Suprapubic skin (tissue), 4 donors: Measurements from ENCODE around the gene HEATR9. TPM values are rescaled to one million over a fixed set of nuclear protein-coding genes. Genes with fewer than 3 reads are reported as not detected.
"Not testable (repeated sequence)": the region's sequence is repeated elsewhere in the genome, so short reads cannot be mapped to it uniquely, and the experiment has no call there.

Experiments
- DNase-seq, 2 donors: peaks; one replicate each; pipeline ENCODE4 v3.0.0-alpha.2; 2019; ENCODE audit warnings: low spot score in 2 of 2
- H3K27ac ChIP-seq: fragments of 200-600 bp; sonication (generic); one replicate; pipeline ENCODE4 v1.5.1; 2019
- H3K27me3 ChIP-seq: fragments of 200-600 bp; sonication (generic); one replicate; pipeline ENCODE4 v1.5.1; 2019
- H3K36me3 ChIP-seq: fragments of 200-600 bp; sonication (generic); one replicate; pipeline ENCODE4 v1.5.1; 2019
- H3K4me1 ChIP-seq: fragments of 200-600 bp; sonication (generic); one replicate; pipeline ENCODE4 v1.5.1; 2019
- H3K4me3 ChIP-seq: fragments of 200-600 bp; sonication (generic); one replicate; pipeline ENCODE4 v1.5.1; 2019; ENCODE audit warnings: mild to moderate bottlenecking
- H3K9me3 ChIP-seq: fragments of 200-600 bp; sonication (generic); one replicate; pipeline ENCODE4 v1.5.1; 2019
- CTCF ChIP-seq, 2 donors: fragments of 200-600 bp in 1 of 2; fragments of 450-650 bp in 1 of 2; sonication (generic) in 1 of 2; IDR thresholded peaks; one replicate each; pipeline ENCODE4 v1.5.1; 2016 to 2019; ENCODE audit warnings: antibody characterized with exemption in 2 of 2, mild to moderate bottlenecking in 1 of 2, moderate library complexity in 1 of 2
- EP300 ChIP-seq: sonication (generic); formaldehyde crosslinking; IDR thresholded peaks from one replicate; pipeline ENCODE4 v1.6.1; 2017; ENCODE audit warnings: antibody characterized with exemption
- POLR2A ChIP-seq, 2 donors: fragments of 450-650 bp; IDR thresholded peaks; one replicate each; pipeline ENCODE4 v1.6.1; 2017; ENCODE audit warnings: antibody characterized with exemption in 2 of 2, mild to moderate bottlenecking in 2 of 2, moderate library complexity in 2 of 2
- POLR2AphosphoS5 ChIP-seq, 3 donors: sonication (generic); formaldehyde crosslinking; IDR thresholded peaks; one replicate each; pipeline ENCODE4 v1.6.1; 2017; ENCODE audit warnings: antibody characterized with exemption in 3 of 3
- WGBS: methylation state at CpG from one replicate; pipeline ENCODE4 v1.1.5; 2018; 5-methylcytosine and 5-hydroxymethylcytosine counted together
- total RNA-seq, 4 donors: library from RNA; depleted of rRNA; stranded (reverse); fragments of >200 nt; gene quantifications; one replicate each; pipeline ENCODE4 v1.1.0, GENCODE V29; 2016

The HEATR9 gene
- total RNA-seq, 4 donors from 2014 or later: not detected

GRCh38 chr17:35898283-35899070, 29.8 kb upstream of the HEATR9 start:
- H3K27me3 ChIP-seq: peaks cover 3% of the 10 kb centered on the region
- no peak overlapping the region for H3K4me3 ChIP-seq
- H3K36me3 ChIP-seq: no peaks in the 10 kb centered on the region
- H3K27ac ChIP-seq: no peak overlapping the region
- H3K4me1 ChIP-seq: no peaks in the 10 kb centered on the region
- H3K9me3 ChIP-seq: no peaks in the 10 kb centered on the region
- 44% methylated on average over 6 of the region's 6 CpGs for WGBS
- no peak for DNase-seq
- no peak for TF ChIP-seq CTCF (IDR thresholded peaks at IDR 0.05)
- no peak for TF ChIP-seq POLR2A (IDR thresholded peaks at IDR 0.05)
- no peak for TF ChIP-seq POLR2AphosphoS5 (IDR thresholded peaks at IDR 0.05)
- TF ChIP-seq EP300: no peak

GRCh38 chr17:35897772-35898171, 29.1 kb upstream of the HEATR9 start:
- not testable (repeated sequence) for DNase-seq, H3K36me3 ChIP-seq, H3K4me3 ChIP-seq, H3K27me3 ChIP-seq, H3K27ac ChIP-seq, H3K4me1 ChIP-seq, H3K9me3 ChIP-seq
- 94% methylated on average over 7 of the region's 7 CpGs for WGBS

- H3K4me3 ChIP-seq: no peak overlapping the region
- 77% methylated on average over 13 of the region's 14 CpGs for WGBS
- TF ChIP-seq POLR2A (IDR thresholded peaks at IDR 0.05): no peak
- TF ChIP-seq CTCF (IDR thresholded peaks at IDR 0.05): no peak
- no peak for TF ChIP-seq POLR2AphosphoS5 (IDR thresholded peaks at IDR 0.05)
- no peak for TF ChIP-seq EP300
- no peaks in the 10 kb centered on the region for H3K9me3 ChIP-seq
- H3K36me3 ChIP-seq: no peaks in the 10 kb centered on the region
- peaks cover 3% of the 10 kb centered on the region for H3K27me3 ChIP-seq
- no peak for DNase-seq
- no peaks in the 10 kb centered on the region for H3K4me1 ChIP-seq
- H3K27ac ChIP-seq: no peak overlapping the region
Observed at GRCh38 chr17:35895636-35896587, 27.2 kb upstream of the HEATR9 start.

GRCh38 chr17:35894206-35894605, 25.5 kb upstream of the HEATR9 start:
- WGBS: 87% methylated on average over 7 of the region's 7 CpGs
- TF ChIP-seq POLR2A (IDR thresholded peaks at IDR 0.05) (no peak), CTCF (IDR thresholded peaks at IDR 0.05) (no peak), EP300 (no peak), POLR2AphosphoS5 (IDR thresholded peaks at IDR 0.05) (no peak)

GRCh38 chr17:35893751-35894150, 25.1 kb upstream of the HEATR9 start:
- Histone ChIP-seq H3K4me1 (peaks cover 8% of the 10 kb centered on the region), H3K4me3 (no peak overlapping the region), H3K27ac (no peak overlapping the region), H3K27me3 (peaks cover 3% of the 10 kb centered on the region), H3K9me3 (no peaks in the 10 kb centered on the region), H3K36me3 (no peaks in the 10 kb centered on the region)
- TF ChIP-seq POLR2A (IDR thresholded peaks at IDR 0.05) (no peak), EP300 (no peak)
- 85% methylated on average over 4 of the region's 4 CpGs for WGBS
- DNase-seq: no peak

More at GRCh38 chr17:35894206-35894605, 25.5 kb upstream of the HEATR9 start:
- Histone ChIP-seq H3K4me3 (no peak overlapping the region), H3K36me3 (no peaks in the 10 kb centered on the region), H3K27ac (no peak overlapping the region), H3K27me3 (peaks cover 3% of the 10 kb centered on the region), H3K9me3 (no peaks in the 10 kb centered on the region), H3K4me1 (peaks cover 8% of the 10 kb centered on the region)
- no peak for DNase-seq
